Naive B cell (primary cell): ENCODE results near the gene ATP2A3. TPM values are rescaled to one million over a fixed set of nuclear protein-coding genes. Genes with fewer than 3 reads are reported as not detected.
A peak's percentile ranks its signal among the peaks of the same experiment; 100 is the strongest.

Experiments used
- ATAC-seq, 2 donors: fragments of 150-1000 bp; cut with Tn5 transposase; 2 replicates each; pipeline ENCODE4 v1.10.0; 2021; ENCODE audit warnings: low read depth in 2 of 2, mild to moderate bottlenecking in 2 of 2, moderate library complexity in 2 of 2
- DNase-seq: peaks from one replicate; pipeline ENCODE4 v3.0.0; 2022
- H3K27ac Mint-ChIP-seq, 6 donors: one replicate each; pipeline ENCODE4 v1.8.0; 2020 to 2022; ENCODE audit warnings: mild to moderate bottlenecking in 6 of 6, mixed read lengths in 6 of 6, moderate library complexity in 5 of 6, inconsistent platforms in 2 of 6
- H3K27me3 Mint-ChIP-seq, 3 donors: one replicate each; pipeline ENCODE4 v1.8.0; 2021 to 2022; ENCODE audit warnings: mixed read lengths in 3 of 3, mild to moderate bottlenecking in 1 of 3
- H3K36me3 Mint-ChIP-seq, 2 donors: one replicate each; pipeline ENCODE4 v1.8.0; 2020 to 2022; ENCODE audit warnings: mixed read lengths in 2 of 2, inconsistent platforms in 1 of 2, mild to moderate bottlenecking in 1 of 2
- H3K4me1 Mint-ChIP-seq, 3 donors: one replicate each; pipeline ENCODE4 v1.8.0; 2020 to 2022; ENCODE audit warnings: mixed read lengths in 3 of 3, inconsistent platforms in 1 of 3, mild to moderate bottlenecking in 1 of 3, moderate library complexity in 1 of 3
- H3K4me3 Mint-ChIP-seq, 8 donors: one replicate each; pipeline ENCODE4 v1.8.0; 2020 to 2022; ENCODE audit warnings: mild to moderate bottlenecking in 8 of 8, mixed read lengths in 8 of 8, moderate library complexity in 8 of 8, inconsistent platforms in 2 of 8
- H3K9me3 Mint-ChIP-seq, 7 donors: one replicate each; pipeline ENCODE4 v1.8.0; 2020 to 2022; ENCODE audit warnings: mixed read lengths in 7 of 7, mild to moderate bottlenecking in 5 of 7, inconsistent platforms in 2 of 7, moderate library complexity in 1 of 7
- polyA plus RNA-seq, 6 donors: library from polyadenylated mRNA; unstranded; fragments of 300-500 nt; fragmentation: Illumina TruSeq; gene quantifications; one replicate each; pipeline ENCODE4 v1.2.3, GENCODE V29; 2021; ENCODE audit warnings: low read depth in 6 of 6

ATP2A3 gene
- polyA plus RNA-seq, 6 donors from 2014 or later: 68.7 to 180 (median 94.2) TPM

- no peak overlapping the region for H3K27ac Mint-ChIP-seq
- no peak for ATAC-seq
- no peaks in the 10 kb centered on the region for H3K9me3 Mint-ChIP-seq
- H3K27me3 Mint-ChIP-seq: no peaks in the 10 kb centered on the region
- DNase-seq: no peak
- peaks cover 8 to 21% (median 18%) of the 10 kb centered on the region in 3 donors for H3K4me1 Mint-ChIP-seq
- peak overlapping the region in 1 of 8 donors; percentile 10 for H3K4me3 Mint-ChIP-seq
- H3K36me3 Mint-ChIP-seq: no peaks in the 10 kb centered on the region
Observed at GRCh38 chr17:3988297-3989040, 24.2 kb upstream of the ATP2A3 start.

GRCh38 chr17:3986939-3987335, 22.7 kb upstream of the ATP2A3 start:
- ATAC-seq: no peak
- Mint-ChIP-seq H3K27me3 (no peaks in the 10 kb centered on the region), H3K4me1 (peaks cover 8 to 21% (median 18%) of the 10 kb centered on the region in 3 donors), H3K27ac (no peak overlapping the region), H3K36me3 (no peaks in the 10 kb centered on the region), H3K9me3 (no peaks in the 10 kb centered on the region), H3K4me3 (no peak overlapping the region)
- DNase-seq: no peak

- Mint-ChIP-seq H3K27me3 (no peaks in the 10 kb centered on the region), H3K4me3 (no peak overlapping the region), H3K4me1 (peaks cover 8 to 20% (median 18%) of the 10 kb centered on the region in 3 donors), H3K9me3 (no peaks in the 10 kb centered on the region), H3K36me3 (no peaks in the 10 kb centered on the region), H3K27ac (peak overlapping the region in 3 of 6 donors; percentile 30 to 78 (median 30))
- ATAC-seq (peak; percentile 51 to 64), DNase-seq (no peak)
Observed at GRCh38 chr17:3986270-3986938, 22.2 kb upstream of the ATP2A3 start.

- H3K27ac Mint-ChIP-seq: no peak overlapping the region
- H3K36me3 Mint-ChIP-seq: no peaks in the 10 kb centered on the region
- no peaks in the 10 kb centered on the region for H3K9me3 Mint-ChIP-seq
- no peak for DNase-seq
- no peaks in the 10 kb centered on the region for H3K27me3 Mint-ChIP-seq
- no peak overlapping the region for H3K4me3 Mint-ChIP-seq
- H3K4me1 Mint-ChIP-seq: peaks cover 8 to 15% (median 14%) of the 10 kb centered on the region in 3 donors
- ATAC-seq: no peak
Observed at GRCh38 chr17:3985846-3986245, 21.6 kb upstream of the ATP2A3 start.

GRCh38 chr17:3983606-3984484, 19.6 kb upstream of the ATP2A3 start:
- H3K4me3 Mint-ChIP-seq: no peak overlapping the region
- ATAC-seq: no peak
- no peaks in the 10 kb centered on the region for H3K36me3 Mint-ChIP-seq
- H3K27ac Mint-ChIP-seq: peak overlapping the region in 1 of 6 donors; percentile 70
- peaks cover 10 to 20% (median 18%) of the 10 kb centered on the region in 3 donors for H3K4me1 Mint-ChIP-seq
- H3K27me3 Mint-ChIP-seq: no peaks in the 10 kb centered on the region
- no peak for DNase-seq
- no peaks in the 10 kb centered on the region for H3K9me3 Mint-ChIP-seq

GRCh38 chr17:3982541-3983017, 18.3 kb upstream of the ATP2A3 start:
- Mint-ChIP-seq H3K36me3 (no peaks in the 10 kb centered on the region), H3K4me1 (peaks cover 14 to 20% (median 18%) of the 10 kb centered on the region in 3 donors), H3K27ac (no peak overlapping the region), H3K9me3 (no peaks in the 10 kb centered on the region), H3K4me3 (no peak overlapping the region), H3K27me3 (no peaks in the 10 kb centered on the region)
- no peak for ATAC-seq
- DNase-seq: no peak

- Mint-ChIP-seq H3K27me3 (no peaks in the 10 kb centered on the region), H3K9me3 (no peaks in the 10 kb centered on the region), H3K4me3 (no peak overlapping the region), H3K4me1 (peaks cover 14 to 20% (median 14%) of the 10 kb centered on the region in 3 donors), H3K36me3 (no peaks in the 10 kb centered on the region), H3K27ac (peak overlapping the region in 1 of 6 donors; percentile 24)
- ATAC-seq: no peak
- DNase-seq: no peak
Observed at GRCh38 chr17:3982113-3982512, 17.9 kb upstream of the ATP2A3 start.

- no peaks in the 10 kb centered on the region for H3K36me3 Mint-ChIP-seq
- ATAC-seq (no peak), DNase-seq (no peak)
- H3K27me3 Mint-ChIP-seq: no peaks in the 10 kb centered on the region
- peaks cover 8 to 14% (median 14%) of the 10 kb centered on the region in 3 donors for H3K4me1 Mint-ChIP-seq
- peak overlapping the region in 1 of 6 donors; percentile 87 for H3K27ac Mint-ChIP-seq
- no peaks in the 10 kb centered on the region for H3K9me3 Mint-ChIP-seq
- no peak overlapping the region for H3K4me3 Mint-ChIP-seq
Observed at GRCh38 chr17:3981455-3981854, 17.2 kb upstream of the ATP2A3 start.

GRCh38 chr17:3980381-3981014, 16.3 kb upstream of the ATP2A3 start:
- H3K27me3 Mint-ChIP-seq: no peaks in the 10 kb centered on the region
- H3K36me3 Mint-ChIP-seq: no peaks in the 10 kb centered on the region
- ATAC-seq (no peak), DNase-seq (no peak)
- H3K27ac Mint-ChIP-seq: no peak overlapping the region
- no peaks in the 10 kb centered on the region for H3K9me3 Mint-ChIP-seq
- no peak overlapping the region for H3K4me3 Mint-ChIP-seq
- H3K4me1 Mint-ChIP-seq: peaks cover 5 to 13% (median 6%) of the 10 kb centered on the region in 3 donors

- H3K9me3 Mint-ChIP-seq: peaks cover 0 to 4% (median 0%) of the 10 kb centered on the region in 7 donors
- peak overlapping the region in 1 of 8 donors; percentile 47 for H3K4me3 Mint-ChIP-seq
- H3K27me3 Mint-ChIP-seq: peaks cover 0 to 6% (median 0%) of the 10 kb centered on the region in 3 donors
- no peak for DNase-seq
- H3K4me1 Mint-ChIP-seq: peaks cover 11 to 20% (median 14%) of the 10 kb centered on the region in 3 donors
- ATAC-seq: no peak
- no peaks in the 10 kb centered on the region for H3K36me3 Mint-ChIP-seq
- no peak overlapping the region for H3K27ac Mint-ChIP-seq
Observed at GRCh38 chr17:3979290-3979611, 15.0 kb upstream of the ATP2A3 start.

- Mint-ChIP-seq H3K4me3 (no peak overlapping the region), H3K27ac (no peak overlapping the region), H3K36me3 (no peaks in the 10 kb centered on the region), H3K4me1 (peaks cover 17 to 23% (median 18%) of the 10 kb centered on the region in 3 donors), H3K27me3 (peaks cover 0 to 6% (median 0%) of the 10 kb centered on the region in 3 donors), H3K9me3 (peaks cover 0 to 4% (median 0%) of the 10 kb centered on the region in 7 donors)
- ATAC-seq: no peak
- no peak for DNase-seq
Observed at GRCh38 chr17:3978421-3979289, 14.4 kb upstream of the ATP2A3 start.

GRCh38 chr17:3977387-3977786, 13.2 kb upstream of the ATP2A3 start:
- Mint-ChIP-seq H3K4me1 (peaks cover 27 to 30% (median 28%) of the 10 kb centered on the region in 3 donors), H3K36me3 (no peaks in the 10 kb centered on the region), H3K27me3 (peaks cover 0 to 6% (median 0%) of the 10 kb centered on the region in 3 donors), H3K9me3 (peaks cover 0 to 4% (median 0%) of the 10 kb centered on the region in 7 donors), H3K27ac (no peak overlapping the region), H3K4me3 (no peak overlapping the region)
- ATAC-seq (no peak), DNase-seq (no peak)
